ENCODE results near the gene PPIL4. TPM values are rescaled to one million over a fixed set of nuclear protein-coding genes. Genes with fewer than 3 reads are reported as not detected.

PPIL4 gene
- total and polyA plus RNA-seq, 2 of the 13 experiments (the other 11 are each of a cell fraction or from before 2014, with no cell fraction given): 5.5 to 46.0 TPM

DNA sequence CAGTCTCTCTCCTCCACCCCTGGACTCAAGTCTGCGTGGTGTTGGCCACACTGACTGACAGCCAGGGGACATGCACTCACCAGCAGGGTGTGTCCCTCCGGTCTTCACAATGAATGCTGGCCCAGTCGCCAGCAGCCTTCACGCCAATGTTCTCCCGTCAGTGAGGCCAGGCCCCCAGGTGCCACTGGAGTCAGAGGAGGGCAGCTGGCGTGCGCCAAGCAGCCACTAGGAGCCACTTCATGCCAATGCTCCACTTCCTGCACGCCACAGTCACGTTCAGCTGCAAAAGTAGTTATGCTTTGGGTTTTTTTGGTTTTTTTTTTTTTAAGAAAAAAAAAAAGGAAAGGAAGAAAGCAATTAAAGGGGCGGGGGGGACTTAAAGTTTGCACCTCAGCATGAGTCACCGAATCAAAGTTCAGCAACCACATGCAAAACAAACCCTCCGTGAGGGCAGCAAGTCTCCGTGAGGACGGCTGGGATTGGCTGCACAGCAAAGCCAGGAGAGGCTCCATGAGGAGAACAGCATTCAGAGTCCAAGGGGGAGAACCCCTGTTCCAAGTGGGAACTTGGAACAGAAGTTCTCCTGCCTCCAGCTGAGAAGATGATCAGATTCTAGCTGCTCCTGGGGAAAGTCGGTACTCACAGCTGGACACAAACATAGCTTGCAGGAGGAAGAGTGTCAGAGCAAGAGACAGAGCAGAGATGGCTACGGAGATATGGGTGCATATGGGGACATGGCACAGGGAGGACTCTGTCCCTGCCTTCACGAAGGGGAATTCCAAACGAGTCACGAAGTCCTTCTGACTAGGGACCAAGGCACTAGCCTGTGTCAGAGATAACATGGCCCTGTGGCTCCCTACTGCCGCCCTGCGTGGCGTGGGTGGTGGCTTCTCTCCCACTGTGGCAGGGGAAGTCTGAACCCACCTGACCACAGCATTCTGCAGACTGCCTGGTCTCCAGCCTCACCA is 60.8 kb downstream of the PPIL4 start, which contains the start of gene ZC3H12D (continued):
- TF ChIP-seq, protein P1, sequence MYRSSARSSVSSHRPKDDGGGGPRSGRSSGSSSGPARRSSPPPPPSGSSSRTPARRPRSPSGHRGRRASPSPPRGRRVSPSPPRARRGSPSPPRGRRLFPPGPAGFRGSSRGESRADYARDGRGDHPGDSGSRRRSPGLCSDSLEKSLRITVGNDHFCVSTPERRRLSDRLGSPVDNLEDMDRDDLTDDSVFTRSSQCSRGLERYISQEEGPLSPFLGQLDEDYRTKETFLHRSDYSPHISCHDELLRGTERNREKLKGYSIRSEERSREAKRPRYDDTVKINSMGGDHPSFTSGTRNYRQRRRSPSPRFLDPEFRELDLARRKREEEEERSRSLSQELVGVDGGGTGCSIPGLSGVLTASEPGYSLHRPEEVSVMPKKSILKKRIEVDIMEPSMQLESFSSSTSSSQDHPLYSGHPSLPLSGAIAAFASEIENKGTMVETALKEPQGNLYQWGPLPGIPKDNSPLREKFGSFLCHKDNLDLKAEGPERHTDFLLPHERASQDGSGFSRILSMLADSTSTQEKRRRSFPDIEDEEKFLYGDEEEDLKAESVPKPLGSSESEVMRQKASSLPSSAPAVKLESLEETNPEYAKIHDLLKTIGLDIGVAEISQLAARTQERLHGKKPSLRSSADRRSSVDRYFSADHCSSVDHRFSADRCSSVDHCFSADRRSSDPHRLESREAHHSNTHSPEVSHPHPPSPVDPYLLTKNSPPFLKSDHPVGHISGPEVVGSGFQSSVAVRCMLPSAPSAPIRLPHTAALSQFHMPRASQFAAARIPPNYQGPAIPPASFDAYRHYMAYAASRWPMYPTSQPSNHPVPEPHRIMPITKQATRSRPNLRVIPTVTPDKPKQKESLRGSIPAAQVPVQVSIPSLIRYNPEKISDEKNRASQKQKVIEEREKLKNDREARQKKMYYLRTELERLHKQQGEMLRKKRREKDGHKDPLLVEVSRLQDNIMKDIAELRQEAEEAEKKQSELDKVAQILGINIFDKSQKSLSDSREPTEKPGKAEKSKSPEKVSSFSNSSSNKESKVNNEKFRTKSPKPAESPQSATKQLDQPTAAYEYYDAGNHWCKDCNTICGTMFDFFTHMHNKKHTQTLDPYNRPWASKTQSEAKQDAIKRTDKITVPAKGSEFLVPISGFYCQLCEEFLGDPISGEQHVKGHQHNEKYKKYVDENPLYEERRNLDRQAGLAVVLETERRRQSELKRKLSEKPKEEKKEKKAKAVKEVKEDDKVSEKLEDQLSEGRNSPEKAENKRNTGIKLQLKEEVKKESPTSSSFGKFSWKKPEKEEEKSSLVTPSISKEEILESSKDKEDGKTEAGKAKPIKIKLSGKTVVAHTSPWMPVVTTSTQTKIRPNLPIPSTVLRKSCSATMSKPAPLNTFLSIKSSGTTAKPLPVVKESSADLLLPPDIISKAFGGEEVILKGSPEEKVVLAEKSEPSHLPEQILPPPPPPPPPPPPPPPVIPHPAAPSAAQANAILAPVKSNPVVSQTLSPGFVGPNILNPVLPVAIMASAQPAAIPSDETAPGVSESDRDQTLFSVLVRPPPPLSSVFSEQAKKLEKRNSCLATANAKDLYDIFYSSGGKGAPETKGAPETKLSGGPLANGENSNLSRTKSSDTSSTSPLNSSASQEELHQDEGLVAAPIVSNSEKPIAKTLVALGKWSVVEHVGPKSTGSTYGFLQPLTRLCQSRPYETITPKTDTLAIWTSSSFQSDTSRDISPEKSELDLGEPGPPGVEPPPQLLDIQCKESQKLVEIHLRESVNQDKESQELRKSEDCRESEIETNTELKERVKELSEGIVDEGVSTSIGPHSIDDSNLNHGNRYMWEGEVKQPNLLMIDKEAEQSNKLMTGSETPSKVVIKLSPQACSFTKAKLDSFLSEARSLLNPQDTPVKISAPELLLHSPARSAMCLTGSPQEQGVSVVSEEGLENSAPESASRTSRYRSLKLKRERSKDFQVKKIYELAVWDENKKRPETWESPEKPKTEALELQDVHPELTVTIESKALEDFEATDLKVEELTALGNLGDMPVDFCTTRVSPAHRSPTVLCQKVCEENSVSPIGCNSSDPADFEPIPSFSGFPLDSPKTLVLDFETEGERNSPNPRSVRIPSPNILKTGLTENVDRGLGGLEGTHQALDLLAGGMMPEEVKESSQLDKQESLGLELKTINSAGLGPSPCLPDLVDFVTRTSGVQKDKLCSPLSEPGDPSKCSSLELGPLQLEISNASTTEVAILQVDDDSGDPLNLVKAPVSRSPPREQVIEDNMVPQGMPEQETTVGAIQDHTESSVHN (CRISPR knock-in tag; IDR thresholded peaks at IDR 0.05): no peak
- TF ChIP-seq SNRNP70 (IDR thresholded peaks at IDR 0.05; ENCODE audit: low read depth, low read length) (no peak), ZNF550 (CRISPR knock-in tag; IDR thresholded peaks at IDR 0.05; ENCODE audit: borderline replicate concordance) (no peak), SIN3B (IDR thresholded peaks at IDR 0.05; ENCODE audit: low read length) (no peak), ZBTB1 (CRISPR knock-in tag; IDR thresholded peaks at IDR 0.05; ENCODE audit: borderline replicate concordance) (0 out of 2 replicates have a peak, but pooled peaks have one; percentile 48), ZNF891 (CRISPR knock-in tag; IDR thresholded peaks at IDR 0.05) (no peak; the same call in 1 of the 2 replicates), ATM (IDR thresholded peaks at IDR 0.05; ENCODE audit: borderline replicate concordance) (no peak), ZNF652 (CRISPR knock-in tag; IDR thresholded peaks at IDR 0.05; ENCODE audit: borderline replicate concordance, low read depth) (peak; percentile 19; the same call in 1 of the 2 replicates), ZNF605 (CRISPR knock-in tag; IDR thresholded peaks at IDR 0.05) (peak; percentile 67), FOXA1 (IDR thresholded peaks at IDR 0.05) (no peak), FOXA1 (CRISPR knock-in tag; IDR thresholded peaks at IDR 0.05) (0 out of 2 replicates have a peak, but pooled peaks have one; percentile 3)
- TF ChIP-seq, protein P2, sequence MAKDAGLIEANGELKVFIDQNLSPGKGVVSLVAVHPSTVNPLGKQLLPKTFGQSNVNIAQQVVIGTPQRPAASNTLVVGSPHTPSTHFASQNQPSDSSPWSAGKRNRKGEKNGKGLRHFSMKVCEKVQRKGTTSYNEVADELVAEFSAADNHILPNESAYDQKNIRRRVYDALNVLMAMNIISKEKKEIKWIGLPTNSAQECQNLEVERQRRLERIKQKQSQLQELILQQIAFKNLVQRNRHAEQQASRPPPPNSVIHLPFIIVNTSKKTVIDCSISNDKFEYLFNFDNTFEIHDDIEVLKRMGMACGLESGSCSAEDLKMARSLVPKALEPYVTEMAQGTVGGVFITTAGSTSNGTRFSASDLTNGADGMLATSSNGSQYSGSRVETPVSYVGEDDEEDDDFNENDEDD (CRISPR knock-in tag; IDR thresholded peaks at IDR 0.05; ENCODE audit: borderline replicate concordance): peak; percentile 73
- TF ChIP-seq, protein P3, sequence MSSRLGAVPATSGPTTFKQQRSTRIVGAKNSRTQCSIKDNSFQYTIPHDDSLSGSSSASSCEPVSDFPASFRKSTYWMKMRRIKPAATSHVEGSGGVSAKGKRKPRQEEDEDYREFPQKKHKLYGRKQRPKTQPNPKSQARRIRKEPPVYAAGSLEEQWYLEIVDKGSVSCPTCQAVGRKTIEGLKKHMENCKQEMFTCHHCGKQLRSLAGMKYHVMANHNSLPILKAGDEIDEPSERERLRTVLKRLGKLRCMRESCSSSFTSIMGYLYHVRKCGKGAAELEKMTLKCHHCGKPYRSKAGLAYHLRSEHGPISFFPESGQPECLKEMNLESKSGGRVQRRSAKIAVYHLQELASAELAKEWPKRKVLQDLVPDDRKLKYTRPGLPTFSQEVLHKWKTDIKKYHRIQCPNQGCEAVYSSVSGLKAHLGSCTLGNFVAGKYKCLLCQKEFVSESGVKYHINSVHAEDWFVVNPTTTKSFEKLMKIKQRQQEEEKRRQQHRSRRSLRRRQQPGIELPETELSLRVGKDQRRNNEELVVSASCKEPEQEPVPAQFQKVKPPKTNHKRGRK (CRISPR knock-in tag; IDR thresholded peaks at IDR 0.05): no peak
